ENCODE data around the gene ZCCHC7. TPM values are rescaled to one million over a fixed set of nuclear protein-coding genes. Genes with fewer than 3 reads are reported as not detected.
A peak's percentile ranks its signal among the peaks of the same experiment; 100 is the strongest.
"Not testable (repeated sequence)": the region's sequence is repeated elsewhere in the genome, so short reads cannot be mapped to it uniquely, and the experiment has no call there.

The ZCCHC7 gene
- total and polyA plus RNA-seq, 2 experiments from 2014 or later: 15.3 to 19.4 TPM

DNA sequence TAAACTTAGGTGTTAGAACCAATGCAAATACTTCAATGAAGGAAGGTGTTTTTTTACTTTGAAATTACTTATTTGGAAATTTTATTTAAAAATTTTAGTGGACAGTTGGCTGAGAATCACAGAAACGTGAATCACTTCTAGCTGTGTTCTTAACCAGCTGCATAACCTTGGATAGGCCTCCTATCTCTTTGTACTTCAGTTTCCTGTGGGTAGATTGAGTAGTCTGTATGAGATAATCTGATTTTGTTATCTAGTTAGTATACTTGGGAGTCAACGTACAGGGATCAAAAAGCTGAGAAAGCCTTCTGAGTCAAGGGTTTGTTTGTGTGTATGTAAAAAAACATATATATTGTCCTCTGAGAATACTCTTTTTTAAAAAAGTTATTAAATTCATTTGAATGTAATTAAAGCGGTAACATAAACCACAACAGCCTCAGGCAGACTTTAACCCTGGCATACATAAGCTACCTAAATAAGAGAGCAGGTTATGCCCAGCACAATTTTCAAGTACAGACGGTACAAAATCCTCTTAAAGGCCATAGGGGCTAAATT is 38.1 kb upstream of the ZCCHC7 start:
- no peaks in the 10 kb centered on the region for H3K27me3 ChIP-seq (replicated peaks; ENCODE audit: insufficient read depth)
- no peaks in the 10 kb centered on the region for H4K20me1 ChIP-seq (ENCODE audit: insufficient read depth)
- no peak overlapping the region for H3K9ac ChIP-seq
- no peaks in the 10 kb centered on the region for H3K9me3 ChIP-seq (ENCODE audit: low read depth)
- H3K36me3 ChIP-seq (ENCODE audit: low read depth): peaks cover 6% of the 10 kb centered on the region
- H3K79me2 ChIP-seq (ENCODE audit: insufficient read depth): peaks cover 75% of the 10 kb centered on the region
- H3K4me3 ChIP-seq: no peak overlapping the region
- H3K4me1 ChIP-seq (ENCODE audit: insufficient read depth): peaks cover 28% of the 10 kb centered on the region
- in situ Hi-C loops (cut with MboI): no loop called here
- 86 to 89% methylated on average over 4 of the region's 4 CpGs for WGBS, 2 experiments (ENCODE audit: low coverage in 1 of 2, low lambda C conversion rate in 2 of 2, missing lambda C conversion rate in 2 of 2)
- H2AFZ ChIP-seq: no peak overlapping the region
- H3F3A ChIP-seq (ENCODE audit: insufficient read depth): no peaks in the 10 kb centered on the region
- TF ChIP-seq EZH2 (IDR thresholded peaks at IDR 0.05; ENCODE audit: insufficient read depth, poor library complexity, severe bottlenecking) (no peak), EZH2phosphoT487 (IDR thresholded peaks at IDR 0.05; ENCODE audit: insufficient read depth, low read depth) (no peak)
- no peaks in the 10 kb centered on the region for H3K9me2 ChIP-seq (ENCODE audit: insufficient read depth)
- DNase-seq: peak; percentile 25
- peak overlapping the region; percentile 20 for H3K4me2 ChIP-seq (ENCODE audit: unreplicated experiment)
- H3K27ac ChIP-seq: no peak overlapping the region

GRCh38 chr9:37083654-37084053 is 36.7 kb upstream of the ZCCHC7 start:
- H3K9ac ChIP-seq: no peak overlapping the region
- H3K27me3 ChIP-seq (replicated peaks; ENCODE audit: insufficient read depth): no peaks in the 10 kb centered on the region
- H3K36me3 ChIP-seq (ENCODE audit: low read depth): peaks cover 6% of the 10 kb centered on the region
- H3K9me3 ChIP-seq (ENCODE audit: low read depth): no peaks in the 10 kb centered on the region
- H3K9me2 ChIP-seq (ENCODE audit: insufficient read depth): no peaks in the 10 kb centered on the region
- H4K20me1 ChIP-seq (ENCODE audit: insufficient read depth): no peaks in the 10 kb centered on the region
- peaks cover 28% of the 10 kb centered on the region for H3K4me1 ChIP-seq (ENCODE audit: insufficient read depth)
- DNase-seq: peak; percentile 2
- in situ Hi-C loops (cut with MboI): no loop called here
- no peak for TF ChIP-seq EZH2phosphoT487 (IDR thresholded peaks at IDR 0.05; ENCODE audit: insufficient read depth, low read depth)
- no peak for TF ChIP-seq EZH2 (IDR thresholded peaks at IDR 0.05; ENCODE audit: insufficient read depth, poor library complexity, severe bottlenecking)
- H3K27ac ChIP-seq: no peak overlapping the region
- H3K79me2 ChIP-seq (ENCODE audit: insufficient read depth): peaks cover 85% of the 10 kb centered on the region
- no peak overlapping the region for H3K4me2 ChIP-seq (ENCODE audit: unreplicated experiment)
- no peaks in the 10 kb centered on the region for H3F3A ChIP-seq (ENCODE audit: insufficient read depth)
- no peak overlapping the region for H3K4me3 ChIP-seq
- no peak overlapping the region for H2AFZ ChIP-seq

- Histone ChIP-seq H2AFZ (no peak overlapping the region), H3K27ac (no peak overlapping the region), H3K36me3 (ENCODE audit: low read depth) (peaks cover 6% of the 10 kb centered on the region), H3K4me2 (ENCODE audit: unreplicated experiment) (no peak overlapping the region), H4K20me1 (ENCODE audit: insufficient read depth) (no peaks in the 10 kb centered on the region), H3K79me2 (ENCODE audit: insufficient read depth) (peaks cover 85% of the 10 kb centered on the region), H3K27me3 (replicated peaks; ENCODE audit: insufficient read depth) (no peaks in the 10 kb centered on the region), H3K9me3 (ENCODE audit: low read depth) (no peaks in the 10 kb centered on the region), H3K9ac (no peak overlapping the region), H3F3A (ENCODE audit: insufficient read depth) (no peaks in the 10 kb centered on the region), H3K9me2 (ENCODE audit: insufficient read depth) (no peaks in the 10 kb centered on the region), H3K4me1 (ENCODE audit: insufficient read depth) (peaks cover 28% of the 10 kb centered on the region), H3K4me3 (no peak overlapping the region)
- TF ChIP-seq EZH2phosphoT487 (IDR thresholded peaks at IDR 0.05; ENCODE audit: insufficient read depth, low read depth) (no peak), EZH2 (IDR thresholded peaks at IDR 0.05; ENCODE audit: insufficient read depth, poor library complexity, severe bottlenecking) (no peak)
- DNase-seq: no peak
- in situ Hi-C loops (cut with MboI): no loop called here
- 97 to 100% methylated on average over 1 of the region's 1 CpG for WGBS, 2 experiments (ENCODE audit: low coverage in 1 of 2, low lambda C conversion rate in 2 of 2, missing lambda C conversion rate in 2 of 2)
Measured at GRCh38 chr9:37085233-37085632, 35.1 kb upstream of the ZCCHC7 start.

DNA sequence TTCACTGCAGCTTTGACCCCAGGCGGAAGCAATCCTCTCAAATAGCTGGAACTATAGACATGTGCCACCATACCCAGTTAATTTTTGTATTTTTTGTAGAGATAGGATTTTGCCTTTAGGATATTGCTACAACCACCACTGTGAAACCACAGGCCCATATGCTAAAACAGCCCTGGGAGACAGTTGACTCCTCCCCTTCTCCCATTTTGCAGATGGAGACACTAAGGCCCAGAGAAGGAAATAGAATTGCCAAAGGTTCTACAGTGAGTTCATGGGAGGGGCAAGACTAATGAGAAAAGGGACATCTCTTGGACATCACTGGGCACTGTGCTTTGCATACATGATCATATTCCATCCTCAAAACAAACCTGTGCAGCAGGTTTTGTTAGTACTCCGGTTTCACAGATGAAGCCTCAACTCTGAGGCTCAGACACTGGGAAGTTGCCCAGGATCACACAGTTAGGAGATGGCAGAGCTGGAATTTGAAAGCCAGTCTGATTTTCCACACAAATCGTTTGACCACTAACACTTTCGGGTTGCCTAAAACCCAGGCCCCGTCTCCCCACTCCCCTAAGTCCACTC is 27.6 kb upstream of the ZCCHC7 start:
- H3K4me2 ChIP-seq (ENCODE audit: unreplicated experiment); H4K20me1 ChIP-seq (ENCODE audit: insufficient read depth); H3K9me2 ChIP-seq (ENCODE audit: insufficient read depth); H3K36me3 ChIP-seq (ENCODE audit: low read depth); H3F3A ChIP-seq (ENCODE audit: insufficient read depth); in situ Hi-C loops (cut with MboI); H3K4me1 ChIP-seq (ENCODE audit: insufficient read depth); H3K9ac ChIP-seq; H3K27ac ChIP-seq; H3K4me3 ChIP-seq; H3K9me3 ChIP-seq (ENCODE audit: low read depth); H2AFZ ChIP-seq; DNase-seq; H3K27me3 ChIP-seq (replicated peaks; ENCODE audit: insufficient read depth): not testable (repeated sequence)
- H3K79me2 ChIP-seq (ENCODE audit: insufficient read depth): peaks cover 11% of the 10 kb centered on the region; the same call in 1 of the 2 replicates
- WGBS, 2 experiments (ENCODE audit: low coverage in 1 of 2, low lambda C conversion rate in 2 of 2, missing lambda C conversion rate in 2 of 2): 95 to 97% methylated on average over 3 to 4 of the region's 5 CpGs

DNA sequence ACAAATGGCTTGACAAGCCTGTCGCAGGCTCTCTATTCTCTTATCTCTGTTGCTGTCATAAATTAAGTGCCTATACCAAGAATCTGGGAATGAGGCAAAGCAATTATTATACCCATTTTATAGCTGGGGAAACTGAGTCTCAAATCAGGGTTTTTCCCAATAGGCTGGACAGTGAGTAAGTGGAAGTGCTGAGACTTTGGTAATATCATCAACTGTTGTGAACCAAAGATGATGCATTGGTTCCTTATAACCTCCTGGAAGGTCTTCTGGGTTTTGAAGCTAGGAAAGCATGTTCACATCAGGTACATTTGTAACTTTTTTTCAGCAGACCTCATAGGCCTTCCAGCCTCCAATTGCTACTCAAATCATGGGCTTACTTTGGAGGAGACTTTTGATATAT is 25.6 kb upstream of the ZCCHC7 start:
- no peak overlapping the region for H3K4me3 ChIP-seq
- 65 to 67% methylated on average over 1 of the region's 1 CpG for WGBS, 2 experiments (ENCODE audit: low coverage in 1 of 2, low lambda C conversion rate in 2 of 2, missing lambda C conversion rate in 2 of 2)
- H3K9ac ChIP-seq: no peak overlapping the region
- H3K4me2 ChIP-seq (ENCODE audit: unreplicated experiment): no peak overlapping the region
- no peaks in the 10 kb centered on the region for H4K20me1 ChIP-seq (ENCODE audit: insufficient read depth)
- H3K9me3 ChIP-seq (ENCODE audit: low read depth): no peaks in the 10 kb centered on the region
- no peaks in the 10 kb centered on the region for H3K4me1 ChIP-seq (ENCODE audit: insufficient read depth)
- no peak for DNase-seq
- H3K79me2 ChIP-seq (ENCODE audit: insufficient read depth): no peaks in the 10 kb centered on the region
- TF ChIP-seq EZH2phosphoT487 (IDR thresholded peaks at IDR 0.05; ENCODE audit: insufficient read depth, low read depth) (no peak), EZH2 (IDR thresholded peaks at IDR 0.05; ENCODE audit: insufficient read depth, poor library complexity, severe bottlenecking) (no peak)
- no peaks in the 10 kb centered on the region for H3K9me2 ChIP-seq (ENCODE audit: insufficient read depth)
- H3K27me3 ChIP-seq (replicated peaks; ENCODE audit: insufficient read depth): no peaks in the 10 kb centered on the region
- no peak overlapping the region for H3K27ac ChIP-seq
- H3K36me3 ChIP-seq (ENCODE audit: low read depth): no peaks in the 10 kb centered on the region
- no peaks in the 10 kb centered on the region for H3F3A ChIP-seq (ENCODE audit: insufficient read depth)
- no peak overlapping the region for H2AFZ ChIP-seq
- in situ Hi-C loops (cut with MboI): no loop called here

Measured in GM23248 (cell line).